Psoas muscle (tissue), 8 donors: ENCODE data around the gene VCL. TPM values are rescaled to one million over a fixed set of nuclear protein-coding genes. Genes with fewer than 3 reads are reported as not detected.

ENCODE experiments used
- ATAC-seq, 4 donors: fragments of 200-7000 bp; cut with Tn5 transposase; one replicate each; pipeline ENCODE4 v1.9.1; 2020; ENCODE audit warnings: moderate library complexity in 3 of 4, mild to moderate bottlenecking in 2 of 4
- DNase-seq, 2 donors: peaks; one replicate each; pipeline ENCODE4 v3.0.0-alpha.2; 2020
- H3K27ac ChIP-seq: fragments of 200-600 bp; one replicate; pipeline ENCODE4 v1.8.0; 2022
- H3K27me3 ChIP-seq, 3 donors: fragments of 200-600 bp in 1 of 3; one replicate each; pipeline versions ENCODE4 v1.6.1 to v1.8.0; 2013 to 2022; ENCODE audit warnings: low read length in 2 of 3, mild to moderate bottlenecking in 2 of 3, moderate library complexity in 1 of 3; ENCODE audit not compliant: insufficient read depth in 3 of 3
- H3K36me3 ChIP-seq, 2 donors: fragments of 200-600 bp in 1 of 2; one replicate each; pipeline versions ENCODE4 v1.6.1 to v1.8.0; 2013 to 2022; ENCODE audit warnings: low read depth in 1 of 2, mild to moderate bottlenecking in 1 of 2, moderate library complexity in 1 of 2; ENCODE audit not compliant: insufficient read depth in 1 of 2
- H3K4me1 ChIP-seq: fragments of 200-600 bp; one replicate; pipeline ENCODE4 v1.8.0; 2022
- H3K4me3 ChIP-seq: fragments of 200-600 bp; one replicate; pipeline ENCODE4 v1.8.0; 2022; ENCODE audit warnings: mild to moderate bottlenecking
- H3K9me3 ChIP-seq: fragments of 200-600 bp; one replicate; pipeline ENCODE4 v1.8.0; 2022
- WGBS, 3 donors: extraction: QIAGEN DNeasy Blood & Tissue Kit; methylation state at CpG; one replicate each; pipeline versions ENCODE4 v1.1.6 to v1.1.7; 2013; 5-methylcytosine and 5-hydroxymethylcytosine counted together
- intact Hi-C, 2 donors: fragments of 100-400 bp; cut with DNase I; formaldehyde crosslinking; loops; one replicate each; pipeline versions ENCODE4 v1.11.0 to v1.14.2; 2022
- polyA plus RNA-seq, 3 donors: library from polyadenylated mRNA; stranded (reverse); fragments of 200-250 nt; gene quantifications; one replicate each; pipeline ENCODE4 v1.2.3, GENCODE V29; 2013
- total RNA-seq, 4 donors: library from RNA; stranded (reverse); fragmentation: NEBNext Ultra II Directional in 2 of 4; extraction: Animal tissue kit (Norgen Biotek cat#: 25700) in 2 of 4; gene quantifications; one replicate each; pipeline versions ENCODE4 v1.2.1 to v1.2.4, GENCODE V29; 2021 to 2023
- TF ChIP-seq, protein P1 (sequence below): fragments of 200-600 bp; IDR thresholded peaks from one replicate; pipeline ENCODE4 v1.8.0; 2022; ENCODE audit warnings: antibody characterized with exemption
- donor health status: healthy with polysubstance abuse.
- donor health status: DM: no; HTN: no; CAD: no; lungs with moderate emphysema.
- donor health status: Bipolar disorder and iron deficiency.
- donor health status: healthy.
- donor health status: DM: yes; HTN: yes; CAD: no.
- donor health status: DM: no; HTN: no; CAD: no.
- donor health status: DM: no; HTN: no; CAD: no.
- donor health status: DM: yes; HTN: yes; CAD: no.

The VCL gene
- total and polyA plus RNA-seq, 7 donors: 54.5 to 426 (median 93.2) TPM

- DNase-seq (no peak), ATAC-seq (no peak)
- Histone ChIP-seq H3K36me3 (no peaks in the 10 kb centered on the region), H3K9me3 (no peaks in the 10 kb centered on the region), H3K4me1 (peaks cover 11% of the 10 kb centered on the region), H3K27me3 (no peaks in the 10 kb centered on the region), H3K27ac (no peak overlapping the region), H3K4me3 (no peak overlapping the region)
- intact Hi-C loops: loop anchor here in 1 of 2 donors (5.0 kb wide), 1 partner anchor 67 kb away; no protein-coding TSS in a partner anchor
- TF ChIP-seq, protein P1, sequence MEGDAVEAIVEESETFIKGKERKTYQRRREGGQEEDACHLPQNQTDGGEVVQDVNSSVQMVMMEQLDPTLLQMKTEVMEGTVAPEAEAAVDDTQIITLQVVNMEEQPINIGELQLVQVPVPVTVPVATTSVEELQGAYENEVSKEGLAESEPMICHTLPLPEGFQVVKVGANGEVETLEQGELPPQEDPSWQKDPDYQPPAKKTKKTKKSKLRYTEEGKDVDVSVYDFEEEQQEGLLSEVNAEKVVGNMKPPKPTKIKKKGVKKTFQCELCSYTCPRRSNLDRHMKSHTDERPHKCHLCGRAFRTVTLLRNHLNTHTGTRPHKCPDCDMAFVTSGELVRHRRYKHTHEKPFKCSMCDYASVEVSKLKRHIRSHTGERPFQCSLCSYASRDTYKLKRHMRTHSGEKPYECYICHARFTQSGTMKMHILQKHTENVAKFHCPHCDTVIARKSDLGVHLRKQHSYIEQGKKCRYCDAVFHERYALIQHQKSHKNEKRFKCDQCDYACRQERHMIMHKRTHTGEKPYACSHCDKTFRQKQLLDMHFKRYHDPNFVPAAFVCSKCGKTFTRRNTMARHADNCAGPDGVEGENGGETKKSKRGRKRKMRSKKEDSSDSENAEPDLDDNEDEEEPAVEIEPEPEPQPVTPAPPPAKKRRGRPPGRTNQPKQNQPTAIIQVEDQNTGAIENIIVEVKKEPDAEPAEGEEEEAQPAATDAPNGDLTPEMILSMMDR: no peak
- 96 to 99% (median 98%) methylated on average over 2 of the region's 2 CpGs for WGBS, 3 donors
These were observed 43.2 kb upstream of the VCL start for GRCh38 chr10:73954737-73955136.

DNA sequence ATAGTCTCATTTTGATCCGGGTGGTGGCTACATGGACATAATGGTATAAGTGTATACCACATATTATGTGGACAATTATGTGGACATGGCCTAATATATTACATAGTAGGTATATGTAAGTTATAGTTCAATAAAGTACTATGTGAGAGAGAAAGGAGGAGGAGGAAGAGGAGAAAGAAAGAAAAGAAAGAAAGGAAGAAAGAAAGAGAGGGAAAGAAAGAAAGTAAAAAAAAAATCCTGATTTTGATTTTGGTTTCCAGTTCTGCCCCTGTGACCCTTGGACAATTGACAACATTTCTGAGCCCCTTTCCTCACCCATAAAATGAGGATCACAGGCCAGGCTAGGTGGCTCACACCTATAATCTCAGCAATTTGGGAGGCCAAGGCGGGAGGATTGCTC lies 42.2 kb upstream of the VCL start:
- H3K36me3 ChIP-seq: no peaks in the 10 kb centered on the region
- ATAC-seq: no peak
- intact Hi-C loops: loop anchor here in 1 of 2 donors (5.0 kb wide), 1 partner anchor 68 kb away; no protein-coding TSS in a partner anchor

GRCh38 chr10:73956476-73957359 lies 41.2 kb upstream of the VCL start:
- ATAC-seq (peak; percentile 75 to 85 (median 84)), DNase-seq (no peak)
- Histone ChIP-seq H3K27me3 (no peaks in the 10 kb centered on the region), H3K4me1 (peaks cover 11% of the 10 kb centered on the region), H3K4me3 (peak overlapping the region; percentile 18), H3K36me3 (no peaks in the 10 kb centered on the region), H3K9me3 (no peaks in the 10 kb centered on the region), H3K27ac (peak overlapping the region; percentile 82)
- intact Hi-C loops: loop anchor here in 1 of 2 donors (5.0 kb wide), 1 partner anchor 69 kb away; no protein-coding TSS in a partner anchor
- TF ChIP-seq, protein P1: no peak
- WGBS, 3 donors: 38 to 49% (median 39%) methylated on average over 9 of the region's 9 CpGs

More for the DNA sequence above, 42.2 kb upstream of the VCL start:
- no peak for DNase-seq
- Histone ChIP-seq H3K4me3 (no peak overlapping the region), H3K27me3 (no peaks in the 10 kb centered on the region), H3K9me3 (no peaks in the 10 kb centered on the region), H3K27ac (peak overlapping the region; percentile 82), H3K4me1 (peaks cover 11% of the 10 kb centered on the region)
- 92 to 95% (median 94%) methylated on average over 2 of the region's 2 CpGs for WGBS, 3 donors
- TF ChIP-seq, protein P1: no peak

GRCh38 chr10:73959484-73960243 lies 38.3 kb upstream of the VCL start:
- intact Hi-C loops: loop anchor here in 1 of 2 donors (5.0 kb wide), 2 partner anchors 72 to 118 kb away; no protein-coding TSS in a partner anchor
- 79 to 90% (median 81%) methylated on average over 6 of the region's 6 CpGs for WGBS, 3 donors
- no peaks in the 10 kb centered on the region for H3K9me3 ChIP-seq
- TF ChIP-seq, protein P1: no peak
- no peaks in the 10 kb centered on the region for H3K27me3 ChIP-seq
- DNase-seq: no peak
- H3K4me3 ChIP-seq: no peak overlapping the region
- no peak overlapping the region for H3K27ac ChIP-seq
- H3K4me1 ChIP-seq: peaks cover 11% of the 10 kb centered on the region
- H3K36me3 ChIP-seq: no peaks in the 10 kb centered on the region
- ATAC-seq: no peak
